ENCODE results near the gene GABRG3. TPM values are rescaled to one million over a fixed set of nuclear protein-coding genes. Genes with fewer than 3 reads are reported as not detected.

GABRG3 gene
- total and polyA plus RNA-seq, 12 donors = 0.08 to 1.1 (median 0.44) TPM; not detected in 5

DNA sequence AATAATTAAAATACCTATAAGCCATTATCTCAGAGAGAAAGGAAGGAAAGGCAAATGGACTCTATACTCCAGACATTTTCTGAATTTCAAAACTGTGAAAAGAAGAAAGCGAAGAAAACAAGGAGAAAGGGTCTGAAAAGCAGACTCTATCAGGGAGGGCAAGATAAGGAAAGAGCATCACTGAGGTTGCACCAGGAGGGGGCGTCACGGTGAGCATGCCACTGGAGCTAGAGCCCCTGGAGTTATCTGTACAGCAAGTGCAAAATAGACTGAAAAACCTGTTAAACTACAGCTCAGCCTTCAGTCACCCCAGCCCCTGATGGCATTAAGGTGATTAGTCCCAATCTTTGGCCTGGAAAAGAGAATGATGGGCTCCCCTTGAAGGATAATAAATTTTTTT is 514.3 kb downstream of the GABRG3 start:
- Histone ChIP-seq H3K4me1 (replicated peaks in 1 of 2) (no peaks in the 10 kb centered on the region), H3K27ac (no peak overlapping the region), H3K27me3 (no peaks in the 10 kb centered on the region), H3K4me3 (no peak overlapping the region), H3K9me3 (replicated peaks in 1 of 3) (no peaks in the 10 kb centered on the region), H3K36me3 (replicated peaks in 1 of 2) (no peaks in the 10 kb centered on the region)
- no peak for DNase-seq
- TF ChIP-seq CTCF (IDR thresholded peaks at IDR 0.05) = no peak
- no peak for TF ChIP-seq POLR2A (IDR thresholded peaks at IDR 0.05)
- intact Hi-C loops (cut with DNase I) = no loop called here
- WGBS, 4 donors = 80 to 85% (median 81%) methylated on average over 3 of the region's 3 CpGs

DNA sequence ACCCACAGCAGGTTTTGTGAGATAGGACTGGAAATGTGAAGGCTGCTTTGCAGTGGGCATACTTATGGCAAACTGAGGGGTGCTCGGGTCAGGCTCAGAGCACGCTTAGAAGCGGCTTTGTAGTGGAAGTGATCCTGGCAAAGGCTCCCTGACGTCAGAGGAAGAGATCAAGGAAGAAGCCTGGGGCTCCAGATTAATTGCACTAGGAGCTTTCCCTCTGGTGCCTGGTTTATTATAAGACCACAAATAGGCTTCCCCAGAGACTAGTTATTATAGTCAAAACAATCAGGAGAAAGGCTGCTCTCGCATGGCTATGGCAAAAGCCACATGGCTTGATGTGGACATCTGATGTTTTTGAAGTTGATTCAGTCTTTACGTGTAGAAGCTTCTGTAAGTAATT is 515.1 kb downstream of the GABRG3 start:
- Histone ChIP-seq H3K4me3 (no peak overlapping the region), H3K4me1 (replicated peaks in 1 of 2) (no peaks in the 10 kb centered on the region), H3K27me3 (no peaks in the 10 kb centered on the region), H3K36me3 (replicated peaks in 1 of 2) (no peaks in the 10 kb centered on the region), H3K9me3 (replicated peaks in 1 of 3) (no peaks in the 10 kb centered on the region), H3K27ac (no peak overlapping the region)
- DNase-seq = no peak
- intact Hi-C loops (cut with DNase I) = no loop called here
- TF ChIP-seq POLR2A (IDR thresholded peaks at IDR 0.05) (no peak), CTCF (IDR thresholded peaks at IDR 0.05) (no peak)
- 62 to 70% (median 64%) methylated on average over 6 of the region's 6 CpGs for WGBS, 4 donors

- Histone ChIP-seq H3K4me1 (replicated peaks in 1 of 2) (no peaks in the 10 kb centered on the region), H3K4me3 (no peak overlapping the region), H3K9me3 (replicated peaks in 1 of 3) (no peaks in the 10 kb centered on the region), H3K27me3 (no peaks in the 10 kb centered on the region), H3K27ac (no peak overlapping the region), H3K36me3 (replicated peaks in 1 of 2) (no peaks in the 10 kb centered on the region)
- WGBS, 4 donors = 45 to 52% (median 49%) methylated on average over 6 of the region's 6 CpGs
- no peak for TF ChIP-seq CTCF (IDR thresholded peaks at IDR 0.05)
- no peak for TF ChIP-seq POLR2A (IDR thresholded peaks at IDR 0.05)
- intact Hi-C loops (cut with DNase I) = no loop called here
- no peak for DNase-seq
Observed at GRCh38 chr15:27486683-27487647, 516.0 kb downstream of the GABRG3 start.

DNA sequence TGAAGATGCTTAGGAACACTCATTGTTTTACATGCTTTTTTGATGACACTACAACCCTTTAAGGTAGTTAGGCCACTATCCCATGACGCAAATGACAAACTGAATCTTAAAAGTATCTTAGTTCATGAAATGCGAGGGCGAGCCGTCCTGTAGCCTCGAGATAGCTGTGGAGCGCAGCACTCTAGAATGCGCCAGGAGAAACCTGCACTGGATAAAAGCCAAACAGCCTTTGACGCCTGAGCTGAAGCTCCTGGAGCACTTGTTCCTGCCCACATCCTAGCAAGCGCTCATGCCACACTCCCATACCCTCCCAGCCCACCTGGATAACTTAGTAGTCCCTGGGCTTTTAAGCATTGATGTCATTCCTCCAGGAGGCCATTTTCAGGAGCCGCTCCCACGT is 516.9 kb downstream of the GABRG3 start:
- DNase-seq = no peak
- Histone ChIP-seq H3K27me3 (no peaks in the 10 kb centered on the region), H3K4me1 (replicated peaks in 1 of 2) (no peaks in the 10 kb centered on the region), H3K9me3 (replicated peaks in 1 of 3) (no peaks in the 10 kb centered on the region), H3K4me3 (no peak overlapping the region), H3K27ac (no peak overlapping the region), H3K36me3 (replicated peaks in 1 of 2) (no peaks in the 10 kb centered on the region)
- intact Hi-C loops (cut with DNase I) = no loop called here
- TF ChIP-seq CTCF (IDR thresholded peaks at IDR 0.05) (no peak), POLR2A (IDR thresholded peaks at IDR 0.05) (no peak)
- WGBS, 4 donors = 80 to 92% (median 86%) methylated on average over 11 of the region's 11 CpGs

Measured in adrenal gland (tissue), 12 donors.